Ovary (tissue), 9 donors: ENCODE measurements around the gene RYR2. TPM values are rescaled to one million over a fixed set of nuclear protein-coding genes. Genes with fewer than 3 reads are reported as not detected.

ENCODE experiments used
- DNase-seq, 5 donors: peaks; one replicate each; pipeline ENCODE4 v3.0.0-alpha.2; 2019 to 2020
- H3K27ac ChIP-seq, 2 donors: fragments of 200-600 bp; one replicate each; pipeline versions ENCODE4 v1.5.1 to v1.8.0; 2019 to 2022
- H3K27me3 ChIP-seq: fragments of 200-600 bp; one replicate; pipeline ENCODE4 v1.8.0; 2022
- H3K36me3 ChIP-seq: fragments of 200-600 bp; sonication (generic); one replicate; pipeline ENCODE4 v1.5.1; 2019
- H3K4me1 ChIP-seq: one replicate; pipeline ENCODE4 v1.8.1; 2013; ENCODE audit warnings: mild to moderate bottlenecking, moderate library complexity; ENCODE audit not compliant: insufficient read depth
- H3K4me3 ChIP-seq: fragments of 200-600 bp; sonication (generic); one replicate; pipeline ENCODE4 v1.5.1; 2017
- H3K9me3 ChIP-seq, 2 donors: fragments of 200-600 bp in 1 of 2; sonication (generic) in 1 of 2; one replicate each; pipeline versions ENCODE4 v1.5.1 to v1.8.1; 2013 to 2019; ENCODE audit warnings: mild to moderate bottlenecking in 1 of 2, moderate library complexity in 1 of 2
- EP300 ChIP-seq: sonication (generic); formaldehyde crosslinking; IDR thresholded peaks from one replicate; pipeline ENCODE4 v1.6.1; 2017; ENCODE audit warnings: antibody characterized with exemption
- POLR2A ChIP-seq: fragments of 450-650 bp; IDR thresholded peaks from one replicate; pipeline ENCODE4 v1.6.1; 2017; ENCODE audit warnings: antibody characterized with exemption, mild to moderate bottlenecking, moderate library complexity
- WGBS, 3 donors: extraction: QIAGEN DNeasy Blood & Tissue Kit in 1 of 3; methylation state at CpG; one replicate each; pipeline versions ENCODE4 v1.1.5 to v1.1.7; 2013 to 2017; 5-methylcytosine and 5-hydroxymethylcytosine counted together
- intact Hi-C, 4 donors: fragments of 100-400 bp; cut with DNase I; formaldehyde crosslinking; loops; one replicate each; pipeline versions ENCODE4 v1.11.0 to v1.15.1; 2022 to 2023
- polyA plus RNA-seq, 2 donors: library from polyadenylated mRNA; stranded (reverse); fragments of 200-250 nt in 1 of 2; fragments of 350-450 nt in 1 of 2; fragmentation: Illumina TruSeq in 1 of 2; extraction: RNeasy Lipid Tissue Mini Kit (QIAGEN cat#74804) in 1 of 2; gene quantifications; one replicate each; pipeline ENCODE4 v1.2.3, GENCODE V29; 2013 to 2014
- total RNA-seq, 7 donors: library from RNA; depleted of rRNA in 2 of 7; stranded (reverse); fragments of >200 nt in 2 of 7; fragmentation: NEBNext Ultra II Directional in 3 of 7; extraction: Animal tissue kit (Norgen Biotek cat#: 25700) in 3 of 7; gene quantifications; one replicate each; pipeline versions ENCODE4 v1.1.0 to v1.2.4, GENCODE V29; 2016 to 2023
- TF ChIP-seq, protein P1 (sequence below), 3 donors: fragments of 450-650 bp in 2 of 3; fragments of 200-600 bp in 1 of 3; IDR thresholded peaks; one replicate each; pipeline versions ENCODE4 v1.5.1 to v1.8.0; 2016 to 2022; ENCODE audit warnings: antibody characterized with exemption in 3 of 3, mild to moderate bottlenecking in 1 of 3
- donor health status: DM: no; HTN: no; CAD: no; lungs with moderate emphysema.
- donor health status: DM: no; HTN: no; CAD: no.
- donor health status: Bipolar disorder and iron deficiency.
- donor health status: DM: yes; HTN: yes; CAD: no.
- donor health status: DM: no; HTN: no; CAD: no.
- donor health status: DM: yes; HTN: yes; CAD: no.

RYR2 gene
- total and polyA plus RNA-seq, 9 donors, result 3.0 to 13.8 (median 5.4) TPM

GRCh38 chr1:237834048-237834447, 792.1 kb downstream of the RYR2 start:
- no peak overlapping the region for H3K4me3 ChIP-seq
- no peak overlapping the region for H3K27ac ChIP-seq
- H3K27me3 ChIP-seq, result no peaks in the 10 kb centered on the region
- intact Hi-C loops, result no loop called here
- 84 to 91% (median 90%) methylated on average over 3 of the region's 3 CpGs for WGBS, 3 donors
- H3K4me1 ChIP-seq, result no peaks in the 10 kb centered on the region
- DNase-seq, result no peak
- TF ChIP-seq EP300 (no peak), POLR2A (no peak)
- TF ChIP-seq, protein P1, sequence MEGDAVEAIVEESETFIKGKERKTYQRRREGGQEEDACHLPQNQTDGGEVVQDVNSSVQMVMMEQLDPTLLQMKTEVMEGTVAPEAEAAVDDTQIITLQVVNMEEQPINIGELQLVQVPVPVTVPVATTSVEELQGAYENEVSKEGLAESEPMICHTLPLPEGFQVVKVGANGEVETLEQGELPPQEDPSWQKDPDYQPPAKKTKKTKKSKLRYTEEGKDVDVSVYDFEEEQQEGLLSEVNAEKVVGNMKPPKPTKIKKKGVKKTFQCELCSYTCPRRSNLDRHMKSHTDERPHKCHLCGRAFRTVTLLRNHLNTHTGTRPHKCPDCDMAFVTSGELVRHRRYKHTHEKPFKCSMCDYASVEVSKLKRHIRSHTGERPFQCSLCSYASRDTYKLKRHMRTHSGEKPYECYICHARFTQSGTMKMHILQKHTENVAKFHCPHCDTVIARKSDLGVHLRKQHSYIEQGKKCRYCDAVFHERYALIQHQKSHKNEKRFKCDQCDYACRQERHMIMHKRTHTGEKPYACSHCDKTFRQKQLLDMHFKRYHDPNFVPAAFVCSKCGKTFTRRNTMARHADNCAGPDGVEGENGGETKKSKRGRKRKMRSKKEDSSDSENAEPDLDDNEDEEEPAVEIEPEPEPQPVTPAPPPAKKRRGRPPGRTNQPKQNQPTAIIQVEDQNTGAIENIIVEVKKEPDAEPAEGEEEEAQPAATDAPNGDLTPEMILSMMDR (IDR thresholded peaks at IDR 0.05), result no peak
- H3K36me3 ChIP-seq, result no peaks in the 10 kb centered on the region
- H3K9me3 ChIP-seq, result no peaks in the 10 kb centered on the region

DNA sequence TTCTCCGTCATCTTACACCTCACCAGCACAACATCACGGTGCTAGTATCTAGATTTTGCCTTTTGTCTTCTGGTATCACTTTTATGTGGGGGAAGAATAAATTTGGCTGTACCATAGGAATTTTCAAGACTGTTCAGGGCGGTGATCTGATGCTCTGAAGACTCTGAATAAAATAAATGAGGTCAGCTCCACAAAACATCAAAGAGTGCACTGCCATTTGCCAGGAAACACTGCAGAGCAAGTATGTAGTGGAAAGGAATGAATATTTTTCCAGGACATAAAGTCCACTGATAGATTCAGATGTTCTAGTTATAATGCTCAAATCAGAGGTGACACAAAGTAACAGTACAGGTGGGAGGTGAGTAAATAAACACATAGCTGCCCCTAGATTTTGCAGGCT, 792.5 kb downstream of the RYR2 start:
- H3K27me3 ChIP-seq, result no peaks in the 10 kb centered on the region
- no peaks in the 10 kb centered on the region for H3K4me1 ChIP-seq
- no peak overlapping the region for H3K4me3 ChIP-seq
- intact Hi-C loops, result no loop called here
- TF ChIP-seq, protein P1 (IDR thresholded peaks at IDR 0.05), result no peak
- no peak for TF ChIP-seq POLR2A
- no peak for TF ChIP-seq EP300
- no peak for DNase-seq
- H3K9me3 ChIP-seq, result no peaks in the 10 kb centered on the region
- no peak overlapping the region for H3K27ac ChIP-seq
- no peaks in the 10 kb centered on the region for H3K36me3 ChIP-seq
- 74 to 84% (median 78%) methylated on average over 3 of the region's 3 CpGs for WGBS, 3 donors

DNA sequence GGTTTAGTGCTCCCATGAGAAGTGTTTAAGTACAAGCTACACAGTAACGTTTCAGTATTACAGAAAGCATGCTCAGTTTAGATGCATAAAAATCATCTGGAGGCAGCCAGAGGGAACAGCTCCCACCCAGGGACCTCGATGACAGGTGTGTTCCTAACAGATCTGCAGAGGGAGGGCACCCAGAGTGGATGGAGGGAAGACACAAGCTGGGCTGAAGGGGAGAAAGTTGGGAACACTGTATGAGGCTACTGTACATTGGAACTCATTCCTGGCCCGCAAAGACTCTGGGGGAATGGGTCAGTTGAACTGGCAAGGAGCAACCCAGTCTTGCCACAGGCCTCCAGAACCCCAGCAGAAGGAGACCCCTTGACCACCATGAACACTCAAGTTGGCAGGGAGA, 796.3 kb downstream of the RYR2 start:
- TF ChIP-seq, protein P1 (IDR thresholded peaks at IDR 0.05), result no peak
- TF ChIP-seq POLR2A, result no peak
- Histone ChIP-seq H3K4me3 (no peak overlapping the region), H3K36me3 (no peaks in the 10 kb centered on the region), H3K4me1 (no peaks in the 10 kb centered on the region), H3K9me3 (no peaks in the 10 kb centered on the region), H3K27ac (no peak overlapping the region), H3K27me3 (no peaks in the 10 kb centered on the region)
- 56 to 82% (median 67%) methylated on average over 3 of the region's 3 CpGs for WGBS, 3 donors
- intact Hi-C loops, result no loop called here
- no peak for DNase-seq

DNA sequence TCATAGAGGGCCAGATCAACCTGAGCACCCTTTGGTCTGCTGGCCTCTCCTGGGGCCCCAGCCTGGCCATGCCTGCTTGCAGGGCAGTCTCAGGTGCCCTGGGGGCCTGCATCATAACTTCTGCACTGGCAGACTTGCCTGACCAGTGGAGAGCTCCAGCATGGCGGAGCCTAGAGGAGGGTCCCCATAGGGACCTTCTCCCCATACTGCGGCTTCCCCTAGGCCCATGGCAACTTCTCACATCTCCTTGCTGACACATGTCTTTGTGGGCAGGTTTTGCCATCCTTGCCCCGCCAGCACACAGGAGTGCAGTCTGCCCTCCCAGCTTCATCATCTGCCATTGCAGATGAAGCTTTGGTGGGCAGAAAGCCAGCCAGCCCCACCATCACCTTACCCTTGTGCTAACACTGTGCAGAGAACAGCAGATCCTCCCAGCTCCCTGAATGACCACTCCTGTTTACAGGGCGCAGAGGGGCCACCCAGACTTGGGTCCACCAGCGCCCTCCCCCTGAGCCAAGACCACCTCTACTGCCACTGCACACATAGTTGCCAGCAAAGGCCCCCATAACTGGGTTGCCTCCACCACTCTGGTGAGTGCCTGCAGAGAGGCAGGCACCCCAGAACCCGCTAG, 797.0 kb downstream of the RYR2 start:
- no peaks in the 10 kb centered on the region for H3K27me3 ChIP-seq
- no peaks in the 10 kb centered on the region for H3K4me1 ChIP-seq
- H3K36me3 ChIP-seq, result no peaks in the 10 kb centered on the region
- no peak overlapping the region for H3K4me3 ChIP-seq
- no peak for DNase-seq
- WGBS, 3 donors, result 90 to 96% (median 94%) methylated on average over 6 of the region's 6 CpGs
- intact Hi-C loops, result no loop called here
- H3K9me3 ChIP-seq, result no peaks in the 10 kb centered on the region
- TF ChIP-seq EP300 (no peak), POLR2A (no peak)
- TF ChIP-seq, protein P1 (IDR thresholded peaks at IDR 0.05), result no peak
- no peak overlapping the region for H3K27ac ChIP-seq
